ENCODE measurements around the gene ASXL1. TPM values are rescaled to one million over a fixed set of nuclear protein-coding genes. Genes with fewer than 3 reads are reported as not detected.

The ASXL1 gene
- total RNA-seq, 6 experiments from 2014 or later: 49.0 to 62.4 (median 54.4) TPM

DNA sequence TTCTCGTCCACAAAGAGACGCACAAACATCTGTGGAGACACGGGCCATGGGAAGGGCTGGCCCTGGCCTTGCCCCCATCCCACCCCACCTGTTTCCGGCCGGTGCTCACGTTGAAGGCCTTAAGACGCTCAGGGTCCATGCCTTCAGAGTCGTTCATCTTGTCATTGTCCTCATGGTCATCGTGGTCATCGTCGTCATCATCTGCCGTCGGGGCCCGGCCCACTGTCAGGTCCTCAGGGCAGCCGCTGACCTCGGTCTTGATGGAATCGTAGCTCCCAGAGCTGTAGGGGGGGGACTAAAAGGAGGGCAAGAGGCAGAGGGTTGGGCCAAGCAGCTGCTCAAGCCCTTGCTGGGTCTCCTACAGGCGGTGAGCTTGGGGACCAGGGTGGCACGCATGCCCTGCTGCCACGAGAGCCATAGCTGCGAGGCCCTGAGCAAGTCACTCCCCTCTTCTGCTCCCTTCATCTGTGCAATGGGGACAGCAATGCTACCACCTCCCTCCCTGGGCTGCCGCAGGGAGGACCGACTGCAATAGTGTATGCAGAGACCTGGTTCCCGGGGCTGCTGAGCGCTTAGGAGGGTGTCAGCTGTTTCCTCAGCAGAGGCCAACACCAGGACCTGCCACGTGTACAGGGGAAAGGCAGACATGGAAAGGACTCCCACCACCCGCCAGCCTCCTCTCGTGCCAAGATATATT is 95.5 kb downstream of the ASXL1 start:
- peaks cover 4% of the 10 kb centered on the region; the same call in 1 of the 2 replicates for H3K36me3 Mint-ChIP-seq (ENCODE audit: low read depth)
- no peak for DNase-seq
- H3K9me3 Mint-ChIP-seq: no peaks in the 10 kb centered on the region
- no peak overlapping the region for H3K4me3 Mint-ChIP-seq
- TF ChIP-seq, protein P1, sequence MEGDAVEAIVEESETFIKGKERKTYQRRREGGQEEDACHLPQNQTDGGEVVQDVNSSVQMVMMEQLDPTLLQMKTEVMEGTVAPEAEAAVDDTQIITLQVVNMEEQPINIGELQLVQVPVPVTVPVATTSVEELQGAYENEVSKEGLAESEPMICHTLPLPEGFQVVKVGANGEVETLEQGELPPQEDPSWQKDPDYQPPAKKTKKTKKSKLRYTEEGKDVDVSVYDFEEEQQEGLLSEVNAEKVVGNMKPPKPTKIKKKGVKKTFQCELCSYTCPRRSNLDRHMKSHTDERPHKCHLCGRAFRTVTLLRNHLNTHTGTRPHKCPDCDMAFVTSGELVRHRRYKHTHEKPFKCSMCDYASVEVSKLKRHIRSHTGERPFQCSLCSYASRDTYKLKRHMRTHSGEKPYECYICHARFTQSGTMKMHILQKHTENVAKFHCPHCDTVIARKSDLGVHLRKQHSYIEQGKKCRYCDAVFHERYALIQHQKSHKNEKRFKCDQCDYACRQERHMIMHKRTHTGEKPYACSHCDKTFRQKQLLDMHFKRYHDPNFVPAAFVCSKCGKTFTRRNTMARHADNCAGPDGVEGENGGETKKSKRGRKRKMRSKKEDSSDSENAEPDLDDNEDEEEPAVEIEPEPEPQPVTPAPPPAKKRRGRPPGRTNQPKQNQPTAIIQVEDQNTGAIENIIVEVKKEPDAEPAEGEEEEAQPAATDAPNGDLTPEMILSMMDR (IDR thresholded peaks at IDR 0.05): no peak
- H3K4me1 Mint-ChIP-seq (ENCODE audit: low read depth): peaks cover 11% of the 10 kb centered on the region
- 0 out of 2 replicates have a peak overlapping the region, but pooled peaks have one; percentile 38 for H3K27ac Mint-ChIP-seq
- H3K27me3 Mint-ChIP-seq (ENCODE audit: insufficient read depth): peaks cover 10% of the 10 kb centered on the region

DNA sequence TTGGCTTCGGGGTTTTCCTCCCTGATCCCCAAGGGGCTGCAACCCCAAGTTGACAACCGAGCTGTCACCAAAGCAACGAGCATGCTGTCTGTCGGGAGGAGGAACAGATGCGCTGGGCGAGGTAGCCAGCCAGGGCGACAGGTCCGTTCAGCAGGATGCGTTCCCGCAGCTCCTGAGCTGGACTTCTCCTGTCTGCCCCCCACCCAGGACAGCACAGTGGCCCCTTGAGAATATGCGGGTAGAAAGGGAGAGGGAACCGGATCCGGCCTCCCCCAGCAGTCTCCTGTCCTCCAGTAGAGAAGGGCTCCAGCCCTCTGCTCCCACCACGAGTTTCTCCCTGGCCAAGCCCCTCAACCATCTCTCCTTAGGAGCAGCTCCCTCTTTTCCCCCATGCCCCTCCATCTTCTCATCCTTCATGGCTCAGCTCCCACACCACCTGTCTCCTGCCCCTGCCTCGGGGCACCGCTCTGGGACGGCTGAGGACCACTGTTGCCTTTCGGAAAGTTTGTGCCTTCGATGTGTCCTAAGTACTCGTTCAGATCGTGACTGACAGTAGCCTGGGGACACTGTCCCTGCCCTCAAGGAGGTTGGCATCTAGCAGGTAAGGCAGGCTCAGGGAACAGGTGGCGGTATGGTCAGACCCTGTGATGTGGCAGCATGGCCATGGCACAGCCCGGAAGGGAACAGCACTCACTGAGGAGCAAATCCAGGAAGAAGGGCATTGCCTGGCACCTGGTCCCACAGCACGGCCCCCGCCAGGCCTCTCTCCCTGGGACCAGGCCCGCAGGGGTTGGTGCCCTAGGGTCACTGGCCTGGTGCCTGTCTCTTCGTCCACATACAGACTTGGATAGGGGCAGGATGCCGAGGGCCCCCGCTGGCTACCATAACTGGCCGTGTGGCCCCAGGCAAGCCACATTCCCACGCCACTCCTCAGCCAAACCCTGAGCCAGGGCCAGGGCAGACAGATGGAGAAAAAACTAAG is 96.3 kb downstream of the ASXL1 start:
- Mint-ChIP-seq H3K36me3 (ENCODE audit: low read depth) (peaks cover 4% of the 10 kb centered on the region; the same call in 1 of the 2 replicates), H3K27ac (no peak overlapping the region), H3K4me3 (no peak overlapping the region), H3K27me3 (ENCODE audit: insufficient read depth) (peaks cover 10% of the 10 kb centered on the region), H3K9me3 (no peaks in the 10 kb centered on the region), H3K4me1 (ENCODE audit: low read depth) (peaks cover 12% of the 10 kb centered on the region)
- TF ChIP-seq, protein P1 (IDR thresholded peaks at IDR 0.05): no peak
- DNase-seq: no peak

DNA sequence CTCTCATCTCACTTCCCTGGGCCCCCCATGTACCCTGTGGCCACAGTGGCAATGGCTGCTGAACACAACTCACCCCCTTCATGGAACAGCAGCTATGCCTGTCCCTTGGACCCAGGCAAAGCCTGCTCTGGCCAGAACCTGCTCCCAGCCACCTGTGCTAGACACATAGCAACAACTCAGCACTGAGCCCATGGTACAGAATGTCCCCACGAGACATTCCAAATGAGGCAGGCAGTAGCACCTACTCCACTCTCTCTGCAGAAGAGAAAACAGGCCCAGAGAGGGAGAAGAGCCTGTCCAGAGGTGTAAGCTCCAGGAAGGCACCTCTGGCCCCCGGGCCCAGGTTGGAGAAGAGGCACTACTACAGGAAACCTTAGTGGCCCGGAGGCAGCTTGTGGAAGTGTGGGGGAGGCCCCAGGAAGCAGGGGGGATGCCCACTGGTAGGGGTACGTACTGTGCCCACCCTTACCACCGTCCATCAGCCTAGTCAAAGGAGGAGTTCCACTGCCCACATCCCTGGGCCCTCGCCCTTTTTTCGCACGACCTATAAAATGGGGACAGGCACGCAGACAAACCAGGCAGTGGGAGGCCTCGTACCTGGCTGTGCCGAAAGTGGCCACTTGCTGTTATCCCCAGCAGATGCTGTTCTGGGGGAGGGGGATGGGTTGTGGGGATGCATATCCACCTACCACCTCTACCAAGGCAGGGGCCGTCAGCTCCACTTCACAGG is 97.2 kb downstream of the ASXL1 start:
- Mint-ChIP-seq H3K36me3 (ENCODE audit: low read depth) (peaks cover 4% of the 10 kb centered on the region; the same call in 1 of the 2 replicates), H3K4me3 (no peak overlapping the region), H3K27me3 (ENCODE audit: insufficient read depth) (peaks cover 10% of the 10 kb centered on the region), H3K27ac (no peak overlapping the region), H3K4me1 (ENCODE audit: low read depth) (peaks cover 12% of the 10 kb centered on the region), H3K9me3 (no peaks in the 10 kb centered on the region)
- TF ChIP-seq, protein P1 (IDR thresholded peaks at IDR 0.05): no peak
- no peak for DNase-seq

DNA sequence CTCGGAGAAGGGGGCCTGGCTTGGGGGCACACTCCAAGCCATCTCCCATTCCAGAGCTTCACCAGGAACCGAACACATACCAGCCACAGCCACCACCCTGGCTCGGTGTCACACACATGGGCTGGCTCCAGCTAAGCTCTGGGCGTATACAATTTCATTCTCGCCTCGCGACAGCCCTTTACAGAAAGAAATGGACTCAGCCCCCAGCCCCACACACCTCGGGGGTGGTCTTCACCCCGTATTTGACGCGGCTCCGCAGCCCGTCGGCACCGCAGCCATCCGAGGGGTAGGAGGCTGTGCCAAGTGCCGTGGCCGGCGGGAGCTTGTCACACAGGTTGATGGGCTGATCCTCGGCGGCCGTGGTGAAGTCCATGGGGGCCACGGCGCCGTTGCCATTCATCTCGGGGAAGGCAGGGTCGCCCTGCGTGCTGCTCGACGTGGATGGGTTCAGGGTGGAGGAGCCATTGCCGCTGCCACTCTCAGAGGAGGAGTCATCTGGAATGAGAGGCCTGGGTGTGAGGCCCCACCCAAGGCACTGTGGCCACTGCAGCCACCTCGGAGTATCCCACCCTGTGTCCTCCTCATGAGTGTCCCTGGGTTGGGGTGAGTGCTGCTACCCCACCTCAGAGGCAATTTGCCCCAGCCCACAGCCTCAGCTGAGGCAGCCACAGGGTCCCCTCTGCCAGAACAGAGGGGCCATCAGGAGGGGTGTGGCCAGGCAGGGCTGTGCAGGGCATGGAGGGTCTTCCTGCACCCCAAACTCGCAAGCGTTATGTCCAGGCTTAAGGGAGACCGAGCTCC is 98.0 kb downstream of the ASXL1 start:
- Mint-ChIP-seq H3K9me3 (no peaks in the 10 kb centered on the region), H3K36me3 (ENCODE audit: low read depth) (peaks cover 4% of the 10 kb centered on the region; the same call in 1 of the 2 replicates), H3K4me1 (ENCODE audit: low read depth) (peaks cover 12% of the 10 kb centered on the region), H3K4me3 (no peak overlapping the region), H3K27ac (no peak overlapping the region), H3K27me3 (ENCODE audit: insufficient read depth) (peaks cover 9% of the 10 kb centered on the region)
- TF ChIP-seq, protein P1 (IDR thresholded peaks at IDR 0.05): no peak
- no peak for DNase-seq
